AG10803 (cell line): ENCODE results near the gene DOK6.

Experiments used
- DNase-seq: peaks from one replicate; pipeline ENCODE4 v3.0.0; 2010; ENCODE audit warnings: low read depth
- H3K4me3 ChIP-seq: 2 replicates; pipeline ENCODE4 v1.5.1; 2011; ENCODE audit warnings: mild to moderate bottlenecking, low read length, control low read depth
- CTCF ChIP-seq: conservative IDR thresholded peaks from 2 replicates; pipeline ENCODE4 v1.5.1; 2011; ENCODE audit warnings: mild to moderate bottlenecking, low read length, control low read depth, inconsistent platforms

Gene DOK6

DNA sequence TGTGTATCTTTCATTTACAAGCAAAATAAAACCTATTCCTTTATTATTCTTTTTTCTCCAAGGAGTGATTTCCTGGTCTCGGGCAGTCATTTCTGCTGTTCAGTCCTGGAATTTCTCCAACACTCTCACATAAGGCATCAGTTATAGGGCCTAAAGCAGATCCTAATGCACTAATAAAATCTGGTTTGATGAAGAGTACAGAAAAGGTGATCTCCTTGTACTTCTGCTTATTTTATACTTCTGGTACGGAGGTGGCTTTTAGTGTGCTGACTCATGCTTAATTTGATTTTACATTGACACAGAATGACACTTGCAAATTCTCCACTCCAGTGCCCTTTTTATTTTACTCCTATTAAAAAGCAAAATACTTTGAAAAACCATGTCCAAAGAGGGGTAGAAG lies 157.4 kb downstream of the DOK6 start:
- no peak for TF ChIP-seq CTCF
- H3K4me3 ChIP-seq: no peak overlapping the region
- no peak for DNase-seq

DNA sequence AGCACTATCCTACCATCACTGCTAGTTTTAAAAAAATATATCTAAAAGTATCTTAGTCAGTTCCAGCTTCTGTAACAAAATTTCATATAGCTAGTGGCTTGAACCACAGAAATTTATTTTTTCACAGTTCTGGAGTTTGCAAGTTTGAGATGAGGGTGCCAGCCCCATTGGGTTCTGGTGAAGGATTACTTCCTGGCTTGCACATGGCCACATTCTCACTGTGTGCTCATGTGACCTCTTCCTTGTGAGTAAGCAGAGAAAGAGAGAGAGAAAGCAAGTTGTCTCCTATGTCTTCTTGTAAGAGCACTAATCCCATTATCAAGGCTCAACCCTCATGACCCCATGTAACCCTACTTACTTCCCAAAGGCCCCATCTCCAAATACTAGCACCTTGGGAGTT lies 158.9 kb downstream of the DOK6 start:
- no peak for DNase-seq
- H3K4me3 ChIP-seq: no peak overlapping the region
- TF ChIP-seq CTCF: no peak

DNA sequence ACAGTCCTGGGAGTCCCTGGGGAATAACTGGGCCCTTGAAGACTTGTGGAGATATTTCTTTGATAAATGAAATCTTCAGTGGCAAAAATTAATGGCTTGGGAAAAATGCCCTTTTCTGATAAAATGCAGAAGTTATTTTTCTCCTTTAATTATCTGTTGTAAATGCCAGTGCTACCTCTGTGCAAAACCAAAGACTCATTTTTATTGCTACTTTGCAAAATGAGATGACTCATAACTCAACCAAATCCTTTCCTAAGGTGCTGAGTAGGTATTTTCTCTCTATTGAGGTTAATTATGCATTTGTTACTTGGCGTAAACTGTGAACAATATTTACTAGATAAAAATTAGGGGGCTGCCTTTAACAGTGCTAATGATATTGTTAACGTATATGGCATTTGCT lies 163.9 kb downstream of the DOK6 start:
- no peak for DNase-seq
- H3K4me3 ChIP-seq: no peak overlapping the region
- no peak for TF ChIP-seq CTCF

- DNase-seq: no peak
- no peak overlapping the region for H3K4me3 ChIP-seq
- TF ChIP-seq CTCF: no peak
These were observed 167.3 kb downstream of the DOK6 start for GRCh38 chr18:69567813-69568488.

DNA sequence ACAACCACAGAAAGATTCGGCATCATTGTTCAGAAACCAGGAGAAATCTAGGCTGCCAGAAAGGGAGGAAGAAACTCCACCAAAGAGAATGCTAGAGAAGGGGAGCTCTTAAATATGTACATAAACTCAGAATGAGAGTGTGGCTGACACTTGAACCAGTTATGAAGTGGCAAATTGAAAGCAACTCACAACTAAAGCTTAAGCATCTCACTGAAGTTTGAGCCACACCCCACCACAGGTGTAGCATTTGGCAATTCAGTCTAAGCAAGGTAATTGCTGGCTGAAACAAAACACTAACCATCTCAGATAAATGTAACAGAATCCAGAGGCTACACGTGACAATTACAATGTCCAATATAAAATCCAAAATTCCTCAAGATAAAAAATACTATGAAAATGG lies 168.4 kb downstream of the DOK6 start:
- no peak overlapping the region for H3K4me3 ChIP-seq
- no peak for TF ChIP-seq CTCF
- no peak for DNase-seq

- TF ChIP-seq CTCF: no peak
- DNase-seq: peak; percentile 34
- H3K4me3 ChIP-seq: no peak overlapping the region
These were observed 173.7 kb downstream of the DOK6 start for GRCh38 chr18:69574401-69574800.

DNA sequence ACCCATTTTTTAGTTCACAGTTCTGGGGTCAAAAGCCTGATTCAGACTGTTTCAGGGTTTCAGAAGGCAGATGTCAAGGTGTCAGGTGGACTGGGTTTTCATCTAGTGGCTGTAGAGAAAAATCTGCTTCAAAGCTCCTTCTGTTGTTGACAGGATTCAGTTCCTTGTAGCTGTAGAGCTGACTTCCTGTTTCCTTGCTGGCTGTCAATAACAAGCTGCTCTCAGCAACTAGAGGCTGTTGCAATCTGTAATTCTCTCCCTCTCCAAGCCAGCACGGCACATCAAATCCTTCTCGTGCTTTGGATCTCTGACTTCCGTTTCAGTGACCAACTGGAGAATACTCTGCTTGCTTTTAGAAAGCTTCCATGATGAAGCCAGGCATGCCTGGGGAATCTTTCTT lies 179.4 kb downstream of the DOK6 start:
- peak; percentile 49 for DNase-seq
- no peak overlapping the region for H3K4me3 ChIP-seq
- no peak for TF ChIP-seq CTCF
